ENCODE measurements around the gene HSD17B1. TPM values are rescaled to one million over a fixed set of nuclear protein-coding genes. Genes with fewer than 3 reads are reported as not detected.

HSD17B1 gene
- total and polyA plus RNA-seq, 2 of the 13 experiments (the other 11 are each of a cell fraction or from before 2014, with no cell fraction given): 0.54 to 0.93 TPM

- TF ChIP-seq ZNF276 (CRISPR knock-in tag; IDR thresholded peaks at IDR 0.05; ENCODE audit: low read depth): peak; percentile 41
- TF ChIP-seq HDAC6 (IDR thresholded peaks at IDR 0.05; ENCODE audit: low read depth, low read length): no peak
- peak; percentile 72; the same call in 1 of the 2 replicates for TF ChIP-seq ZNF547 (CRISPR knock-in tag; IDR thresholded peaks at IDR 0.05)
- TF ChIP-seq RBM22 (optimal IDR thresholded peaks at IDR 0.05; ENCODE audit: low read length): no peak
- peak; percentile 53; the same call in 1 of the 2 replicates for TF ChIP-seq ZNF749 (CRISPR knock-in tag; IDR thresholded peaks at IDR 0.05; ENCODE audit: borderline replicate concordance)
- peak; percentile 85 for TF ChIP-seq ELF3 (CRISPR knock-in tag; IDR thresholded peaks at IDR 0.05)
- peak; percentile 93 for TF ChIP-seq PITX1 (CRISPR knock-in tag; IDR thresholded peaks at IDR 0.05)
- peak; percentile 63; the same call in 1 of the 2 replicates for TF ChIP-seq DRAP1 (CRISPR knock-in tag; IDR thresholded peaks at IDR 0.05)
- no peak for TF ChIP-seq HNRNPH1 (optimal IDR thresholded peaks at IDR 0.05; ENCODE audit: low read depth, low read length)
- TF ChIP-seq RBM39 (IDR thresholded peaks at IDR 0.05; ENCODE audit: low read depth, low read length, poor library complexity, severe bottlenecking): no peak
- no peak for TF ChIP-seq SUZ12 (IDR thresholded peaks at IDR 0.05; ENCODE audit: low read depth, low read length)
- TF ChIP-seq ZNF747 (CRISPR knock-in tag; IDR thresholded peaks at IDR 0.05; ENCODE audit: borderline replicate concordance): no peak; the same call in 1 of the 2 replicates
- TF ChIP-seq ZNF512B (CRISPR knock-in tag; IDR thresholded peaks at IDR 0.05; ENCODE audit: borderline replicate concordance): peak; percentile 42
- TF ChIP-seq NFKB2 (CRISPR knock-in tag; IDR thresholded peaks at IDR 0.05; ENCODE audit: borderline replicate concordance): 0 out of 2 replicates have a peak, but pooled peaks have one; percentile 37
- TF ChIP-seq TCF12 (IDR thresholded peaks at IDR 0.05): no peak
- peak; percentile 87 for TF ChIP-seq TCF12 (CRISPR knock-in tag; IDR thresholded peaks at IDR 0.05)
- TF ChIP-seq NCOA1 (CRISPR knock-in tag; IDR thresholded peaks at IDR 0.05): no peak
- 0 out of 2 replicates have a peak, but pooled peaks have one; percentile 71 for TF ChIP-seq HMGA1 (CRISPR knock-in tag; conservative IDR thresholded peaks at IDR 0.05)
- peak; percentile 39; the same call in 1 of the 2 replicates for TF ChIP-seq POLR2G (IDR thresholded peaks at IDR 0.05; ENCODE audit: low read depth, low read length)
- TF ChIP-seq SMARCE1 (IDR thresholded peaks at IDR 0.05; ENCODE audit: borderline replicate concordance): no peak
- peak; percentile 21; the same call in 1 of the 2 replicates for TF ChIP-seq ZNF354B (CRISPR knock-in tag; IDR thresholded peaks at IDR 0.05)
- TF ChIP-seq GABPA (IDR thresholded peaks at IDR 0.05; ENCODE audit: low read depth, low read length): no peak
- TF ChIP-seq GABPA (CRISPR knock-in tag; IDR thresholded peaks at IDR 0.05; ENCODE audit: low read depth): peak; percentile 61
- TF ChIP-seq, protein P1, sequence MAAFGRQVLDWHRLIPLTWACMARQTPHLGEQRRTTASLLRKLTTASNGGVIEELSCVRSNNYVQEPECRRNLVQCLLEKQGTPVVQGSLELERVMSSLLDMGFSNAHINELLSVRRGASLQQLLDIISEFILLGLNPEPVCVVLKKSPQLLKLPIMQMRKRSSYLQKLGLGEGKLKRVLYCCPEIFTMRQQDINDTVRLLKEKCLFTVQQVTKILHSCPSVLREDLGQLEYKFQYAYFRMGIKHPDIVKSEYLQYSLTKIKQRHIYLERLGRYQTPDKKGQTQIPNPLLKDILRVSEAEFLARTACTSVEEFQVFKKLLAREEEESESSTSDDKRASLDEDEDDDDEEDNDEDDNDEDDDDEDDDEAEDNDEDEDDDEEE (CRISPR knock-in tag; IDR thresholded peaks at IDR 0.05): no peak
- 0 out of 2 replicates have a peak, but pooled peaks have one; percentile 47 for TF ChIP-seq RCOR2 (CRISPR knock-in tag; IDR thresholded peaks at IDR 0.05)
Measured at GRCh38 chr17:42530952-42531454, 21.7 kb upstream of the HSD17B1 start (continued).
